Fibroblast of gingiva (primary cell): Measurements from ENCODE around the gene SLC5A11.

ENCODE experiments used
- DNase-seq: peaks from one replicate; pipeline ENCODE4 v3.0.0-alpha.2; 2011; ENCODE audit warnings: low read depth

The SLC5A11 gene

GRCh38 chr16:24920568-24920967 is 74.8 kb downstream of the SLC5A11 start:
- DNase-seq = no peak

GRCh38 chr16:24921229-24921628 is 75.5 kb downstream of the SLC5A11 start:
- DNase-seq = no peak

DNA sequence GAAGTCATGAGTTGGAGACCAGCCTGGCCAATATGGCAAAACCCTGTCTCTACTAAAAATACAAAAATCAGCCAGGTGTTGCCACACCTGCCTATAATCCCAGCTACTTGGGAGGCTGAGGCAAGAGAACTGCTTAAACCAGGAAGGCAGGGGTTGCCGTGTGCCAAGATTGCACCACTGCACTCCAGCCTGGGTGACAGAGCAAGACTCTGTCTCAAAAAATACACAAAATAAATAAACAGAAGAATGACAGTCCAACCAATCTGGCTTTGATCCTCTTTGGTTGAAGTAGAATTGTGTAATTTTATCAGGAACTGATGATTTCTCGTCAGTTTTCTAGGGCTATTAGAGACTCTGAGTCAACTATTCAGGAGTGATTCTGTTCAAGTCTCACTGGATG is 79.4 kb downstream of the SLC5A11 start:
- DNase-seq = no peak

DNA sequence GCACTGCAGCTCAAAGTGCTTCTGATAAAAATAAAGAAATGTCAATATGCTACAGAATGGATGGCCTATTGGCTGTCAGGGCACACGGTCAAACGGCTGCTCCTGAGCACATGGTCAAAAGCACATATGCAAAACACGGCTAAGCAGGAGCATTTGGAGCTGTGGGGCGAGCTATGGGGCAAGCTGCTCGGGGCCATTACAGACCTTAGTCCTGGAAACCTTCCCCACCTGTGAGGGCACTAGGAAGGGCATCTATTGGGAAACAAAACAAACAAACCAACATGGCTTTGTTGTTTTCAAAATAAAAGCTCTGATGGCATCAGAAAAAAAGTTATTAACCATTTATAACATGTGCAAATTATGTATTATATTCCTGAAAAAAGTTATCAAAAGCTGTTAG is 83.6 kb downstream of the SLC5A11 start:
- DNase-seq = no peak

- no peak for DNase-seq
These were observed 84.7 kb downstream of the SLC5A11 start for GRCh38 chr16:24930440-24930839.

DNA sequence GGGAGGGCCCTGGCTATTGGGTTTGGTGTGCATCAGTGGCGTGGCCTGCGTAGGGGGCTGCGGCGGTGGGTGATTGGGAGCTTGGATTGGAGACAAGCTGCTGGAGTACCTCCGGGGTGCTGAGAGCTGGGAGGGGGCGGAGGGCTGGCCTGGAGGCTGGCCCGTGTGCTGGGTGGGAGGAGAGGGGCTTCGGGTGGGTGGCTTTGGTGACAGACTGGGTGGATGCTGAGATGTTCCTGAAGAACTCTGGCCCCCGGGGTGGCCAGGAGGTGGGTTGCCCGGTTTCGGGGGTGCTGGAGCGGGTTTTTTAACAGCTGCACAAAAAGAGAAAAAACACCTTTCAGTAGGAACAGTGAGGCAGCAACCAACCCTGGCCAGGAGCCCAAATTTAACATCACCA is 85.3 kb downstream of the SLC5A11 start:
- DNase-seq = no peak

DNA sequence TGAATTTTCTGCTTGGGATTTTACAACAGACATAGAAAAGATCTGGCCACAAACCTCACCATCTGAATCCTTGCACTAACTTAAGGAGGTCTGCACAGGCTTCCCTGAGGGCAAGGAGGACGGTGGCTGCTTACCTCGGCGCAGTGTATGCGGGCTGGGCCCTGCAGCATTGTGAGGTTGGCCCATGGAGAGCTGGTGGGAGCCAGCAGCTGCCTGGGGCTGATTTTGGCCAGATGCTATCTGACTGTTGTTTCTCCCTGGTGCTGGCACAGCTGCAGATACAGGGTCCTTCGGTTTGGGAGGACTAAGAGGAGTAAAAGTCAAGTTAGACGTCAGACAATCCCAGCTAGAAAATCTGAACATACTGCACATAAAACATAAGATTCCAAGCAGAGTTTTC is 89.6 kb downstream of the SLC5A11 start:
- no peak for DNase-seq

GRCh38 chr16:24936151-24936550 is 90.4 kb downstream of the SLC5A11 start:
- no peak for DNase-seq

DNA sequence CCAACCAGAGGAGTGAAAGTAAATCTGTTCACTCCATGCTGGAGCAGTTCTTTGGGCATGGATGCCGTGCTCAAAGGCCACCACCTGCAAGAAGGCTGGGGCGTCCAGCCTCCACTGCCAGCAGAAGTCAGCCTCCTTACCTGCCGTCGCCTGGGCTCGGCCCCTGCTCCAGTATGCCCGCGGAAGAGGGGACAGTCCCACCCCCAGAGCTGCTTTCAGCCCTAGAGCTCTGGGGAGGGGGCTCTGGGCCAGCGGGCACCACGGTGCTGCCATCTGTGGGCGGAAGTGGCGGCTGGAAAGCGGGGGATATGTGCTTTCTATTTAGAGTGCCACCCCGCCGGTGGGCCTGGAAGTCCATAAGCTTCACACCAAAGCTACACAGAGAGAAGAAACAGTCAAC is 93.5 kb downstream of the SLC5A11 start:
- DNase-seq = no peak

- DNase-seq = no peak
These were observed 94.0 kb downstream of the SLC5A11 start for GRCh38 chr16:24939738-24940137.

DNA sequence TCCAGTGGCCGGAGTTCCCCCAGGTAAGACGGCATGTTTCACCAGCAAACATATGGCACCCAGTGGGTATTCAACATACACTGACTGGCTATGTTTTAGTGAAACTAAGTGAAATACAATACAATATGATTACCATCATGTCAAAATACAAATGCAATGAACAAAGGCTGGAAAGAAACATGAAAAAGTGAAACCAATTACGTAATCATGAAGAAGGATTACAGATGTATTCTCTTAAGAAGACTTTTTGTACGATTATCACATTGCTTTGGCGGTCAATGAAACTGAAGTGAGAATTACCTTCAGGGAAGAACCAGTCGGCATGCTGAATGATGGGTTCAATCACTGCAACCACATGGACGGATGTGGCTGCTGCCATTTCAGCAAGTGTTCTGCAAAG is 97.7 kb downstream of the SLC5A11 start:
- no peak for DNase-seq

DNA sequence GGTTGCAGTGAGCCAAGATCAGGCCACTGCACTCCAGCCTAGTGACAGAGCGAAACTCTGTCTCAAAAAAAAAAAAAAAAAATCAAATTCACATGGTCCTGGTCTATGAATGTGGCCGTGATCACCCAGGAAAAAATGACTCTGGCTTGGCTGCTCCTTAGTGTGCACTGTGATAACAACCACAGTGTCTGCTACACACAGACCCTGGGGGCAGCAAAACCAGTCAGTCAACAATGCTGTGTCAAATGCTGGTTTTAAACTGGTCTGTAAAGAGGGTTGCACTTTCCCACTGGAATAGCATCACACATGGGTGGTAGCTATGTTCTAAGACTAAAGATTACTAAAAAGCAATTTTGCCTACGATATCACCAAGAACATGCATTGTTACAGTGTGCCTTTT is 98.4 kb downstream of the SLC5A11 start:
- no peak for DNase-seq

GRCh38 chr16:24946155-24946554 is 100.4 kb downstream of the SLC5A11 start:
- DNase-seq = no peak

- DNase-seq = peak; percentile 21
These were observed 104.5 kb downstream of the SLC5A11 start for GRCh38 chr16:24950275-24950674.

DNA sequence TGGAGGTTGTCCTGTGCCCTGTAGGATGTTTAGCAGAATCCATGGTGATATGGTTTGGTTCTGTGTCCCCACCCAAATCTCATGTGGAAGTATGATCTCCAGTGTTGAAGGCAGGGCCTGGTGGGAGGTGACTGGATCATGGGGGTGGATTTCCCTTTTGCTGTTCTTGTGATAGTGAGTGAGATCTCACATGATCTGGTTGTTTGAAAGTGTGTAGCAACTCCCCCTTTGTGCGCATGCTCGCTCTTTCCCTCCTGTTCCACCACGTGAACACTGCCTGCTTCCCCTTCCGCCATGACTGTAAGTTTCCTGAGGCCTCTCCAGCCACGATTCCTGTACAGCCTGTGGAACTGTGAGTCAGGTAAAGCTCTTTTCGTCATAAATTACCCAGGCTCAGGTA is 107.5 kb downstream of the SLC5A11 start:
- no peak for DNase-seq

GRCh38 chr16:24953721-24954120 is 108.0 kb downstream of the SLC5A11 start:
- DNase-seq = no peak

GRCh38 chr16:24954137-24954536 is 108.4 kb downstream of the SLC5A11 start:
- no peak for DNase-seq

DNA sequence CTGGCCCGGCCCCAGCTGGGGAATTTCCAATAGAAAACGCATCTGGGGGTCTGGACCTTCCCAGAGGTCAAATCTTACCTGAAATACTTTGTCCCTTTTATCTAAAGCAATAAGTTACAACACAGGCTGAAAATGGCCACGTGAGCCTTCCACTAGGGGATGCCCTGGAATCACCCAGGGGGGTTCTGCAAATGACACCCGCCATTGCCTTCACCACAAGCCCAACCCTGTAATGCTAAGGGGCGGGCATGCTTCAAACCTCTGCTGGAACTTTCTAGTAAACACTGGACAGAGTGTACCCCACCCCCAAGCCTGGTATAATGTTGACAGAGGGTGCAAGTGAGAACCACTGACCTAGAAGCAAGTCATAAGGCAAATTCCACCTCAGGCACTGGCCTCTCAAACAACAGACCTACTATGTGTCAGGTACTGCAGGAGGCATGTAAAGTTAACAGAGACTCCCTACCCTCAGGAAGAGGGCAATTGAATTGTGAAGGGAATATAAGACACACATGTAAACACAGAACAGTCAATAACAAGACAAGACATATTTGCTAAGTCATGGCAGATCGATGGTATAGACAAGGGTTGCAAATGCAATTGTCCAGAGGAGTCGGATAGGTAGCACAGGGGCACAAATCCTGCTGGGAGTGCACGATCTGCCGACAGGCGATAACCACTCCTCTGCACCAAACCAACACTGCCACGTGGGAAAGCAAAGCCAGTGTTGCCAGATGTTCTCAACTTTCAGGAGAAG is 110.4 kb downstream of the SLC5A11 start:
- DNase-seq = no peak

DNA sequence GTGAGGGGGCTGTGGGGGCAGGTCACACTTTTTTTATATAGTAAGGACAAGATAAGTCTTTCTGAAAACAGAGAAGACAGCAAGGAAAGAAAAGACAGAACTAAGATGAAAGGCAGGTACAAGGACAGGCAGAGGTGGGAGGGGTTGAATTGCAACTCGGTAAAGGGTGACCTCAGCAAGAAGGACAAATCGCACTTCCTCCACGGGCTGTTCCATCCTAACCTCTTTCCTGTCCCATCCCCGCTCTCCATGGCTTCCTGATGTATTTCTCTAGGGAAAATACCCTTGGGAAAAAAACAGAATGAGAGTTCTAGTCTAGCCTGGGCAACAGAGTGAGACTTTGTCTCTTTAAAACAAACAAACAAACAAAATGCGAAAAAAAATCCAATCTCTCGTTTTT is 112.1 kb downstream of the SLC5A11 start:
- DNase-seq = no peak
